HG02571 (cell line): ENCODE results near the gene SIK1.

Experiments used
- ATAC-seq: cut with Tn5 transposase; IDR thresholded peaks from one replicate; pipeline ENCODE4 v1.9.1; 2021; ENCODE audit warnings: mild to moderate bottlenecking, moderate library complexity; ENCODE audit not compliant: unreplicated experiment

Gene SIK1

GRCh38 chr21:43369124-43369523 lies 57.8 kb downstream of the SIK1 start:
- no peak for ATAC-seq

- ATAC-seq = no peak
These were observed 58.2 kb downstream of the SIK1 start for GRCh38 chr21:43368685-43369084.

GRCh38 chr21:43367859-43368258 lies 59.1 kb downstream of the SIK1 start:
- ATAC-seq = no peak

- no peak for ATAC-seq
These were observed 59.6 kb downstream of the SIK1 start for GRCh38 chr21:43367296-43367695.

- no peak for ATAC-seq
These were observed 60.3 kb downstream of the SIK1 start for GRCh38 chr21:43366656-43367055.

- ATAC-seq = no peak
These were observed 61.1 kb downstream of the SIK1 start for GRCh38 chr21:43365611-43366426.

GRCh38 chr21:43364851-43365424 lies 62.0 kb downstream of the SIK1 start:
- no peak for ATAC-seq
